Raji (cell line): ENCODE data around the gene ZBTB48.
A peak's percentile ranks its signal among the peaks of the same experiment; 100 is the strongest.

Experiments used
- POLR2A ChIP-seq: IDR thresholded peaks from 2 replicates; pipeline ENCODE4 v1.6.1; 2011; ENCODE audit warnings: low read depth, low read length, control low read depth; ENCODE audit not compliant: insufficient read depth

ZBTB48 gene

GRCh38 chr1:6579374-6580118, at the start of gene ZBTB48:
Gene ZBTB48 (plus strand): TSS chr1:6579994. CDS start chr1:6580610, 616 bp downstream.
- peak; percentile 100 for TF ChIP-seq POLR2A

GRCh38 chr1:6530504-6531160, 49.2 kb upstream of the ZBTB48 start:
- TF ChIP-seq POLR2A = no peak

GRCh38 chr1:6531996-6532395, 47.8 kb upstream of the ZBTB48 start:
- no peak for TF ChIP-seq POLR2A

- no peak for TF ChIP-seq POLR2A
Observed at GRCh38 chr1:6534248-6534822, 45.5 kb upstream of the ZBTB48 start.

GRCh38 chr1:6535214-6535613, 44.6 kb upstream of the ZBTB48 start:
- no peak for TF ChIP-seq POLR2A

GRCh38 chr1:6536291-6536690, 43.5 kb upstream of the ZBTB48 start:
- no peak for TF ChIP-seq POLR2A

- TF ChIP-seq POLR2A = no peak
Observed at GRCh38 chr1:6538956-6539355, 40.8 kb upstream of the ZBTB48 start.

GRCh38 chr1:6544831-6545230, 35.0 kb upstream of the ZBTB48 start:
- no peak for TF ChIP-seq POLR2A

- TF ChIP-seq POLR2A = no peak
Observed at GRCh38 chr1:6545276-6546112, 34.3 kb upstream of the ZBTB48 start.

GRCh38 chr1:6546326-6546725, 33.5 kb upstream of the ZBTB48 start:
- no peak for TF ChIP-seq POLR2A

- TF ChIP-seq POLR2A = no peak
Observed at GRCh38 chr1:6547301-6547700, 32.5 kb upstream of the ZBTB48 start.

- peak; percentile 94 for TF ChIP-seq POLR2A
Observed at GRCh38 chr1:6554031-6554906, 25.5 kb upstream of the ZBTB48 start, which contains the start of gene NOL9. Gene NOL9 (minus strand): TSS chr1:6554513. CDS start chr1:6554502, 11 bp downstream.

GRCh38 chr1:6554907-6555778, 24.7 kb upstream of the ZBTB48 start, which contains the start of gene TAS1R1:
Gene TAS1R1 (plus strand): TSS chr1:6555307. CDS start chr1:6555374, 67 bp downstream.
- TF ChIP-seq POLR2A = no peak
